ENCODE data around the gene NMUR1.

The NMUR1 gene

DNA sequence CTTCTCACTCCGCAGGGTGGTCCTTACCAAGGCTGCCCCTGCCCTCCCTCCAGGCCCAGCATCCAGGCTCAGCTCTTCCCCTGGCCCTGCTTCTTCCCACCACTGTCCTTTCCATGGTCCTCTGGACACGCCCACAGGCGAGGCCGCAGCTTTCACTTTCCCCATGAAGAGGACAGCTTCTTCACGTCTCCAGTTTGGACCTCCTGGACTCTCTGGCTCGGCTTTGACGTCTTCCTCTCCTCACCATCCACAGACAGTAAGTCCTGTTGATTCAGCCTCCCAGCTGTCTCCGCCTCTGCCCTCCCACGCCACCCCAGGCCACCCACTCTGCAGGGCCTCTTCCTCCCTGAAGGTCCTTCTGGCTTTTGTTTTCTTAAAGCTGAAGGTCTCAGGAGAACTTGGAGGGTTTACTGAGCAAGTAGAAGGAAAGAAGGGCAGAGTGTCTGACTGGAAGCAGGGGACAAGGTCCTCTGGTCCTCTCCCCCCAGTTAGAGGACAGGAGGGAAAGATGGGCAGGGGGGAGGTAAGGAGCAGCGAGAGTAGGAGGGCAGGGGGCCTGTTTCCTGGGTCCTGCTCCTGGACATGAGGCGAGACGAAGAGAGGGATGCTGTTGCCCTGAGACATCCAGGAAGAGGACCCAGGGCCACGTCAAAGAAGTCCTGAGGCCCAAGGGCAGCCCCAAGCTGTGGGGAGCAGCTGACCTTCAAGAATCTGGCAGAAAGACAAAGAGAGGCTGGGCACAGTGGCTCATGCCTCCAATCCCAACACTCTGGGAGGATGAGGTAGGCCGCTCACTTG lies 24.7 kb upstream of the NMUR1 start:
- DNase-seq (ENCODE audit: low spot score) (no peak), FAIRE-seq (no peak)

DNA sequence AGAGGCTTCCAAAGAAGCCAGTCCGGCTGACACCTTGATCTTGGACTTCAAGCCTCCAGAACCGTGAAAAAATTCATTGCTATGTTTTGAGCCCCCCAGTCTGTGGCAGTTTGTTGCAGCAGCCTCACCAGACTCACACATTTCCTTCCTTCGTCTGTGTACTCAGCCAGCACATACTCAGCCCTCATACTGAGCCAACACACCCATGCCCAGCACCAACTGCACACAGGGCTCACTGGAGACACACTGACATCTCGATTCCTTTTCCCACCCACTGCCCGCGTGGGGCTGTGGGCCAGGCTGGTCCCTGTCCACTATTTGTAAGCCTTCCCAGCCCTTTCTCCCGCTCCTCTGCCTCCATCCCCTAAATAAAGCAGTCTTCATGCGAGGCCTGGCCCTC lies 24.1 kb upstream of the NMUR1 start:
- no peak for DNase-seq (ENCODE audit: low spot score)
- no peak for FAIRE-seq

DNA sequence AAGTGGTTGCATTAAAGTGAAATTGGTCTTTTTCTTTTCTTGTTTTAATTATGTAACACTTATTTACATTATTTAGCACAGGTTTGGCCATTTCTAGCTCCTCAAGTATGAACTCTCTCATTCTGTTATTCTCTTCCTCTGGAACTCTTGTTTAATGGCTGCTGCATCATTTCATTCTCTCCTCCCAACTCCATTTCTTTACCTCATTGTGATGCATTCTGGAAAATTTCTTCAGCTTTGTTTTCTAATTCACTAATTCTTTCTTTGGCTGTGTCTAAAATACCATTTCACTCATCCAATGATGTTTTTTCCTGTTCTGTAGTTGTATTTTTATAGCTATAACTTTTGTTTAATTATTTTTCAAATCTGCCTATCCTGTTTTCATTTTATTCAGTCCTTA lies 22.5 kb upstream of the NMUR1 start:
- no peak for FAIRE-seq
- no peak for DNase-seq (ENCODE audit: low spot score)

DNA sequence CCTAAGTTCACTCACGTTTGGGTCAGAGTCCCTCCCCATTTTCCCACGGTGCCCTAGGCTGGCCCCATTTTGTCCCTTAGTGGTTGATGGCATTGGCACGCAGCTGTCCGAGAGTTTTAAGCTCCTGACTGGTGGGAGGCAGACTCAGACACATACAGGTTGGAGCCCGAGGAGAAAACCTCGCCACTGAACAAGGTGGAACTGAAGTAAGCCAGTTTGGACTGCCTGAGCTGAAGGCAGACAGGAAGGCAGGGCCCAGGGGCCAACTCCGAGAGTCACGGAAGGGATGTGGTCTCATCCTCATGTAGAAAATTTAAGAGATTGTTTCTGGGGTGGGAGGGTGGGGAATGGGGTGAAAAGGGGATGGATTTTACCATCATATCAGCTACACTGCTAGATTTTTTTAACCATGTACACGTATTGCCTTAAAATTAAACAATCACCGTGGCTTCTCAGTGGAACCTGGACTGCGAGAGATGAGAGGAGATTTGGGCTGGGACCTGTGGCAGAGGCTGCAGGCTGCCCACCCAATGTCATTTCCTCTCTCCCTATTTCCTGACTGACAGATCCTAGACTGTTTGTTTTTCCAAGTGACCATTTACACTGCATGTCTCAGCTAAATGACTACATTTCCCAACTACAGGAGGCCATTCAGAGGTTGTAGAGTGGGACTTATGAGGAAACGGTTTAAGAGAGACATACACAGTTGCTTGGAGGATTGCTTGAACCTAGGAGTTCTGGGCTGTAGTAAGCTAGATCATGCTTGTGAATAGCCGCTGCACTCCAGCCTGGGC lies 19.4 kb upstream of the NMUR1 start:
- FAIRE-seq = no peak
- DNase-seq (ENCODE audit: low spot score) = no peak

DNA sequence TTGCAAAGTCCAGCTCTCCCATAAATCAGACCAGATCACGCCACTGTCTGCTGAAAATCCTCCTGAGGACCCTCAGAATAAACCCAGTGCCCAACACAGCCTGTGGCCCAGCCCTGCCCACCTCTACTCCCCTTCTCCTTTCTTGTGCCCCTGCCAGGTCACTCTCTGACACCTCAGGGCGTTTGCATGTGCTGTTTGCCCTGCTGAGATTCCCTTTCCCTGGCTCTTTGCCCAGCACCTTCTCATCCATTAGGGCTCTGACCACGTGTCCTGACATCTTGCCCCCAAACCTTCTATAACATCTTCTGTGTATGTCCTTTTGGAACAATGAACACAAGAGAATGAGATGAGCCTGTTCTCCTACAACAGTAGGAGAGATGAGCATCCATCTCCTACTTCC lies 18.5 kb upstream of the NMUR1 start:
- no peak for DNase-seq (ENCODE audit: low spot score)
- no peak for FAIRE-seq

DNA sequence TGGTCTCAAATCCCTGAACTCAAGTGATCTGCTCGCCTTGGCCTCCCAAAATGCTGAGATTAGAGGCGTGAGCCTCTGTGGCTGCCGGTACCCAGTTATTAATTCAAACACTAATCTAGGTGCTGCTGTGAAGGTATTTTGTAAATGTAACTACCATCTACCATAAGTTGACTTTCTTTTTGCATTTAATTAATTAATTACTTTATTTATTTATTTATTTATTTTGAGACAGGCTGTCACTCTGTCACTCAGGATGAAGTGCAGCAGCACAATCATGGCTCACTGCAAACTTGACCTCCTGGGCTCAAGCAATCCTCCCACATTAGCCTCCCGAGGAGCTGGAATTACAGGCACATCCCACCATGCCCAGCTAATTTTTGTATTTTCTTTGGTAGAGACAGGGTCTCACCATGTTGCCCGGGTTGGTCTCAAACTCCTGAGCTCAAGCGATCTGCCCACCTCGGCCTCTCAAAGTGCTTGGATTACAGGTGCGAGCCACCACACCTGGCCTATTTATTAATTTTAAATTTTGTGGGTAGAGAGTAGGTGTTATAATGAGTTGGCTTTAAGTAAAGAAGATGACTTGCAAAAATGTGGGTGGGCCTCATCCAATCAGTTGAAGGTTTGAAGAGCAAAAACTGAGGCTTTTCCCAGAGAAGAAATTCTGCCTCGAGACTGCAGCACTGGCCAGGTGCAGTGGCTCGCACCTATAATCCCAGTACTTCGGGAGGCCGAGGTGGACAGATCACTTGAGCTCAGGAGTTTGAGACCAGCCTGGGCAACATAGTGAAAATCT lies 17.3 kb upstream of the NMUR1 start:
- DNase-seq (ENCODE audit: low spot score) (no peak), FAIRE-seq (no peak)

DNA sequence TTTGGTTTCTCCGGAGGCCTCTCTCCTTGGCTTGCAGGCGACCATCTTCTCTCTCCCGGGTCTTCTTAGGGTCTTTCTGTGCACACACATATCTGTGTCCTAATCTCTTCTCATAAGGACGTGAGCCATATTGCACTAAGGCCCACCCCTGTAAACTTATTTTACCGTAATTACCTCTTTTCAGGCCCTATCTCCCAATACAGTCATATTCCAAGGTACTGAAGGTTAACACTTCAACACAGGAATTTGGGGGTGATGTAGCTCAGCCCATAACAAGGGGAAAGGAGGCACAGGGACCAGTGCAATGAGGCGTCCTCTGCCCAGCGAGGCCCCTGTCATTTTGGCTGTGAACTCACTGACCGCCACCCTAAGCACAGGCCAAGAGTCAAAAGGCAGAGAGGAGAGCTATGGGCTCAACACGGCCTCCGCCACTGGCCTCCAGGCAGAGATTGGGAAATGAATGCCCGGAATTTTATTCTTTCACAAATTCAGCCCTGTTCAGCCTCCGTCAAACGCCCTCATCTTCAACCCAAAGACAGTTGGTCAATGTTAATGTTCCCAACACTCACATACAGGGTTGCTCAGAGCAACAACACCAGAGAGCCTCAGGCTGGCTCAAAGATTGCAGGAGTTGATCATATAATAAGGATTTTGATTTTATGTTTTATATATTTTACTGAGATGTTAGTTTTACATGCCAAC lies 15.9 kb upstream of the NMUR1 start:
- DNase-seq (ENCODE audit: low spot score) (no peak), FAIRE-seq (no peak)

DNA sequence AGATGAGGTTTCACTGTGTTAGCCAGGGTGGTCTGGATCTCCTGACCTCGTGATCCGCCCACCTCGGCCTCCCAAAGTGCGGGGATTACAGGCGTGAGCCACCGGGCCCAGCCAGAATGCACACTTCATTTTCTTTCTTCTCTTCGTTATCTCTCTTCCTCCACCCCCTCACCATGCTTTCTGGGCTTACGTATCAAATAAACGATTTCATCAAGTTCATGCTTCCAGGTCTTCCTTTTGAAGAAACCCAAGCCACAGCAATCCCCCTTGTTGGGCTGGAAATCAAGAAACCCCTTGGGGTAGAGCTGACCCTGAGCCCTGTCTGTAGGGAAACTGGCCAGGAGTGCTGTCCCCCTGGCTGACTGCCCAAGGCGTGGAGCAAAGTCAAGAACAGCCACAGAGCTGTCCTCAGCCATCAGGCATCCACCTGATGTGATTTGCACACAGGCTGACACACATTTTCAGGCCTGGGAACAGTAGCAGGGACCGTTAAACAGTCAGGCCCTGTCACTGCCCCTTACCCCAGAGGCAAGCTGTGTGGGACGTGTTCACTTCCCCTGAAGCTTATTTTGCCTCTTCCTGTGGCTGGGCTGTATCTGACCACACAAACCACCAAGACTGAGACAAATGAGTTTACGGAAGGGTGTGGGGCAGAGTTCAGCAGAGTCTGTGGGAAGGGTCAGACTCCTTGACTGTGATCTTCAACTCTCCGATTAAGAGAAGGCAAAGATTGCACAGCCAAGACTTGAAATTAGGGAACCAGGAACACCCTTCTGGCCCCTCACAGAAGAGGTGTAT lies 15.1 kb upstream of the NMUR1 start:
- peak; percentile 75 for DNase-seq (ENCODE audit: low spot score)
- FAIRE-seq = peak; percentile 88

DNA sequence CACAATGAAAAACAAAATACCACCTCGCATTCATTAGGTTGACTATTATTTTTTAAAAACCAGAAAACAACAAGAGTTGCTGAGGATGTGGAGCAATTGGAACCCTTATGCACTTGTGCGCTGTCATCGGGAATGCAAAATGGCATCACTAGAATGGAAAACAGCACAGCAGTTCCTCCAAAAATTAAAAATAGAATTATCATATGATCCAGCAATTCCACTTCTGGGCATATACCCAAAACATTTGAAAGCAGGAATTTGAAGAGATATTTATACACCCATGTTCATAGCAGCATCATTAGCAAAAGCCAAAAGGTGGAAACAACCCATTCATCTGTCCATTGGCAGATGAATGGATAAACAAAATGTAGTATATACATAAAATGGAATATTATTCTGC lies 11.9 kb upstream of the NMUR1 start:
- no peak for DNase-seq (ENCODE audit: low spot score)
- no peak for FAIRE-seq

DNA sequence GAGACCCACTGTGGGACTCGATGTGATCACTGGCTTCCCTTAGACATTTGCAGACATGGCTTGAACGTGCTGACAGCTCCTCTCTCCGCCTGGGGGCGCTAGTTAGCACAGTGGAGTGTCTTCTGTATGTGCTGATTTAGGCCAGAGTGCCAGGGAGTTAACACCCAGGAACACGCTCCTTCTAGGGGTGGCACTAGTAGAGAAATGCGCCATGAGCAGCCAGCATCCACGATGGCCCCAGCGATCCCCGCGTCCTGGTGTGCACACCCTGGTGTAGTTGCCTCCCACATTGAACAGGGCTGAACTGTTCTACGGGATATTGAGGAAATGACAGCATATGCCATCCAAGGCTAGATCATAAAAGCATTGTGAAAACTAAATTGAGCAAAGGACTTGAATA lies 11.4 kb upstream of the NMUR1 start:
- FAIRE-seq = no peak
- DNase-seq (ENCODE audit: low spot score) = no peak

DNA sequence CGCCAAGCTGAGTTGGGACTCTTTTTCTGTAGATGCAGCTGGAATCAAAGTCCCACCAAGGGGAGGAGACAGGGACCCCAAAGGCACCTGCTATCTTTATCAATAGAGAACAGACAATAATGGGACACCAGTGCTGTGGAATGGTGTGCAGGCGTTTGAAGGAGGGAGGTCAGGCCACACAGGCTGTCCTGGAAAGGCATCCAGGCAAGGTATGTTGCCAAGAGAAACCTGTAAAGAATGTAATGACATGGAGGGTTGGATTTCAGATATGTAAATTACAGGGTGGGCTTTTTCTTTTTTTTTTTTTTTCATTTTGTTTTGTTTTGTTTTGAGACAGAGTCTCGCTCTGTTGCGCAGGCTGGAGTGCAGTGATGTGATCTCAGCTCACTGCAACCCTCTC lies 9.7 kb upstream of the NMUR1 start:
- DNase-seq (ENCODE audit: low spot score) (no peak), FAIRE-seq (no peak)

DNA sequence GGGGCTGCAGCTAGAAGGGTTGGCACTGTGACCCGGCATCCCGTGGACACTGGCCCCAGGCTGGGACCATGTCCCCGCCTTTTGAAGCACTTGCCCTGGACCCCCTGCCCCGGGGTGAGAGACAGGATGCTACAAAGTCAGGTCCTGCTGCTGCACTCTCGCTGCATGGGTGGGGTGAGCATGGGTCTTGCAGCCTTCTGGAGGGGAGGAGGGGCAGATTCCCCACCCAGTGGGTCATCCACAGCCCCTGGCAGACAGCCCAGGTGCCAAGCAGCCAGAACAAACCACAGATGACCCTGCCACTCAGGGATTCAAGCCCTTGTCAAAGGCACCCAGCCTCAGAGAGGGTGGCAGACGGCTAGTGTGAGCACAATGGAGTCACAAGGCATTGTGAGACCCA lies 5.7 kb upstream of the NMUR1 start:
- no peak for FAIRE-seq
- no peak for DNase-seq (ENCODE audit: low spot score)

DNA sequence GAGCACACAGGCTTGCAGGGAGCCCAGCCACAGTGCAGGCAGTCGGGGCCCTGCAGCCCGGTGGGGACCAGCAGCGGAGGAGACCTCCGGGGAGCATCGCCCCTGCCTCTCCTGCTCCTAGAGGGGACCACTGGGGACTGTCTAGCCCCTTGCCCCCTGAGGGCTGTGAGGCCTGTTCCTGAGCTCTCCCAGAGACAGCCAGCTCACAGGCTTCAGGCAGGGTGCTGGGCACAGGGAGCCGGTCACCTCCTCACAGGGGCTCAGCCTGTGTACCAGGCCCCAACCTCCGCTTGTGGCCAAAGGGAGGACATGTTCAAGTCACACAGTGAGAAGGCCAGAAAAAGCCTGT lies 3.5 kb upstream of the NMUR1 start:
- no peak for FAIRE-seq
- DNase-seq (ENCODE audit: low spot score) = no peak

DNA sequence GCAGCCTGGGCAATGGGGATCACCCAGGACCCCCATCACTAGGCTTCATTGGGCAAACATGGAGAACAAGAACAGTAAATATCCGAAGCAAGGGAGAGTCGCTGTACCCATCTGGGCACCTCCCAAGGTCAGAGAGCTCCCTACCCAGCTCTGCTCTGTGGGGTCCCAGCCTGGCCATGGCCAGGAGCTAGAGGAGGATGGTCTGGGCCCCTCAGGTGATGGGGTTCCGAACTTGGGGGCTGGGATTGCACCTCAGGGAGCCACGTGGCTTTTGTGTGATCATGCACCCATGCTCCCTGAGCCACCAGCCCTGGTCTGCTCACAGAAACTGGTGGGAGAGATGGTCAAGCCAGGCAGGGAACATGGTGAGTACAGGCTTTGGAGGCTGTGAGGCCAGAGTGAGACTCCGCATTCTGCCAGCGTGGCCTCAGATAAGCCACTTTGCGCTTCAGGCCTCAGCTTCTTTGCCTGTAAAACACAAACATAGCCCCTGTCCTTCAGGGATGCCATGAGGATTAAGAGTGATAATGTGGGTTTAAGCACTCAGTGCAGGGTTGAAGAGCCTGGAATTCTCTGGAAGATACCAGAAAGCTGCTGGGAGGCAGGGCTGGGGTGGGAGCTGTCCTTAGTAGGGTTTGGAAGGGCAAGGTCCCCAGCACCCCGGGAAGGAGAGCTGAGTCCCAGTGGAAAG lies 3.0 kb upstream of the NMUR1 start:
- DNase-seq (ENCODE audit: low spot score) (no peak), FAIRE-seq (no peak)

DNA sequence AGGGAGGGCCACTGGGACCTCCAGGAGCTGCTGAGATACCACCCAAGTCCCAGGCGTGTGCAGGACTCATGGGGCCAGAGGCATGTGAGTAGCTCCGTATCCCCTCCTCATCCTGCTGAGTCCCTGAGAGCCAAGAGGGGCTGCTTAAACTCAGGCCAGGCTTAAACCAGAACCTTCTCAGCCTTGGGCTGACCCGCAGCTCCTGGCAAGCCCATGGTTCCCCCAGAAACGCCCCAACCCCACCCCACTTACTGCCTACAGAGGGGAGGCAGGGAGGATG lies 2.5 kb upstream of the NMUR1 start:
- FAIRE-seq = no peak
- DNase-seq (ENCODE audit: low spot score) = no peak

DNA sequence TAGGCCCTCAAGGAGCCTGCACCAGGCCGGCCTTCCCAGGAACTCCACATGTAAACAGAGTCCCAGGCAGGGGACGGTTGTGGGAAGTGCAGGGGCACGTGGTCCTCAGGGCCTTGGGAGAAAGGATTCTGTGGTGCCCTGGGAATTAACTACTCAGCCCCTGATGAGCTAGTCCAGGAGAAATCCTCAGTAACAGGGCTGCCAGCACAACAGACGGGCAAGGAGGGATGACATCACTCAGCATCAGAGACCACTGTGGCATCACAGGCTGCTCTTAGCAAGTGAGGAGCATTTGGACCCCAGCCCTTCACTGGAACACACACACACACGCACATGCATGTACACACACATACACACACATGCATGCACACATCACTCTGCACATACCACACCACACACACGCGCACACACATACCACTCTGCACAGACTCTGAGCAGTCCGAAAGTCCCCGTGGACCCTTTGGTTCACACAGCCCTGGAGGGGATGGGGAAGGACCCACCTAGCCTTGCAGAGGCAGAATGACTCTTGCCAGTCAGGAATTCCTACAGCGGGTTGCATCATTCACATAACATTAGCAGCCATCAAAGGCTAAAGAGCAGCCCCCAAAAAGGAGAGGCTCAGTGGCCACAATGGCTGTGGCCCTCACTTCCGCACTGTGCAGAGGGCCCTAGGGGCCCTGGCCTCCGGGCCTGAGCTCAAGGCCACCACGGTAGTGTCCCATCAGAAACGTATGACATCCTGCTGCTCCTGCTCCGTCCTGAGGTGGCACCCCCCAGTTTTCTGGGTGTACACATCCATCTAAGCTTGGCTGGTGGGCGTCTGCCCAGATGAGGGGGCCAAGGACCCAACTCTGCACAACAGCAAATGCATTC lies 1.9 kb upstream of the NMUR1 start:
- no peak for DNase-seq (ENCODE audit: low spot score)
- FAIRE-seq = no peak

DNA sequence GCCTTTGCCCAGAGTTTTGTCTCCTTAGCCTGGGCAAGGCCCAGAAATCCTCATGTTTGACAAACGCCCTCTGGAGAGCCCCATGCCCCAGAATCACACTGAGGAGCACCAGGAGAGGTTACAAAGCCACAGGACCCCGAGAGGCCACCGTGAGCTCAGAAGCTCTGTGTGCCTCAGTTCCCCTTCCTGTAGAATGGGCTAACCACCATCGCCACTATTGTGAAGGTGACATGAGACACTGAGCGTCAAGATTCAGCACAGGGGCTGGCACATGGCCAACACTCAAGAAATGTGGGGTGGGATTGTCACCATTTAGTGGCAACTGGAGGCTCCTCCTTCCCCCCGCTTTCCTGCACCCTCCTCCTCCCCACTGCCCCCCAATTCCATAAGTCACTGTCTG lies 1.2 kb upstream of the NMUR1 start:
- DNase-seq (ENCODE audit: low spot score) = no peak
- no peak for FAIRE-seq

DNA sequence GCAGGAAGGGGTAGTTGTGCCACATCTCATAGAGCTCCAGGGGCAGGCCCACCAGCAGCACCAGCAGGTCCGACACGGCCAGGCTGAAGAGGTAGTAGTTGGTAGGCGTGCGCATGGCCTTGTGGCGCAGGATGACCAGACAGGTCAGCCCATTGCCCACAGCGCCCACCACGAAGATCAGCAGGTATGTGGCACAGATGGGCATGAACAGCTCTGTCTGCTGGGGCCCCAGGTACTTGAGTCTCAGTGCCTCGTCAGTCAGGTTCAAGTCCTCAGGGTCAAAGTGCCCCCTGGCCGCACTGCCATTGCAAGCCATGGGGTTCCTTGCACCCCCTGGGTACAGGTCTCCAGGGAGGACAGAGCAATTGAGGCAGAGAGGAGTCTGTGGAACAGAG lies 1.6 kb downstream of the NMUR1 start:
- no peak for DNase-seq (ENCODE audit: low spot score)
- FAIRE-seq = no peak

DNA sequence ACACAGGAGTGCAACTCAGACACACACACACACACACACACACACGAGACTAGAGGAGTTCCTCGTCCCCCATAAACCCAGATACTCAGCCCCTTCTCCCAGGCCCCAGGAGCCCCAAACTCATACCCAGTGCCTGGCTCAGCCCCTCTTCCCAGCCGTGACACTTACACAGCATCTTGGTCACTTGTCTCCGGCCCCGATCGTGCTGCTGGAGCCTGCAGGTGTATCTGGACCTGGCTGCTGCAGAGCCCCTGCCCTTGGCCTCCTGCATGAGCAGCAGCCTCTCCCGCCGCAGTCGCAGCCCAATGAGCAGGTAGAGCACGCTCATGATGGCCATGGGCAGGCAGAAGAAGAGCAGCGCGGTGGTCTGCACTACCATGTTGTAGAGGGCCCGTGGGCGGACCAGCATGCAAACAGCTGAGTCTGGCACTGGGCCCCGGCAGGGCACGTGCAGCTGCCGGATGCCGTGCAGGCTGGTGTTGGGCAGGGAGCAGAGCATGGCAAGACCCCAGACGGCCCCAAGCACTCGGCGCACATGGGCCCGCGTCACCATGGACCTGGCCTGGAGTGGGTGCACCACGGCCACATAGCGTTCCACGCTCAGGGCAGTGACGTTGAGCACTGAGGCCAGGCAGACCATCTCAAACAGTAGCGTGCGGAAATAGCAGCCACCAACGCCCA lies 2.1 kb downstream of the NMUR1 start:
- no peak for FAIRE-seq

More for the DNA sequence above, 2.1 kb downstream of the NMUR1 start:
- DNase-seq (ENCODE audit: low spot score) = no peak

Data from RCC 7860 (cell line).